Vagina (tissue), 2 donors: Measurements from ENCODE around the gene FOXO3. TPM values are rescaled to one million over a fixed set of nuclear protein-coding genes. Genes with fewer than 3 reads are reported as not detected.

ENCODE experiments used
- DNase-seq, 2 donors: peaks; one replicate each; pipeline ENCODE4 v3.0.0-alpha.2; 2017; ENCODE audit errors: extremely low spot score in 2 of 2
- H3K27ac ChIP-seq: fragments of 200-600 bp; sonication (generic); one replicate; pipeline ENCODE4 v1.5.1; 2019
- H3K27me3 ChIP-seq: fragments of 200-600 bp; sonication (generic); one replicate; pipeline ENCODE4 v1.5.1; 2019
- H3K36me3 ChIP-seq, 2 donors: fragments of 200-600 bp; sonication (generic); one replicate each; pipeline ENCODE4 v1.5.1; 2017 to 2019
- H3K4me1 ChIP-seq: fragments of 200-600 bp; sonication (generic); one replicate; pipeline ENCODE4 v1.5.1; 2019
- H3K4me3 ChIP-seq, 2 donors: fragments of 200-600 bp; sonication (generic); 1 replicate in 1 of 2; 2 replicates in 1 of 2; pipeline ENCODE4 v1.5.1; 2016 to 2019
- H3K9me3 ChIP-seq: fragments of 200-600 bp; sonication (generic); one replicate; pipeline ENCODE4 v1.5.1; 2019
- CTCF ChIP-seq, 3 experiments: fragments of 450-650 bp in 2 of 3; fragments of 200-600 bp in 1 of 3; sonication (generic) in 1 of 3; IDR thresholded peaks; one replicate each; pipeline ENCODE4 v1.5.1; 2017 to 2019; ENCODE audit warnings: antibody characterized with exemption in 3 of 3, mild to moderate bottlenecking in 2 of 3, moderate library complexity in 2 of 3
- POLR2A ChIP-seq, 2 donors: fragments of 450-650 bp; IDR thresholded peaks; one replicate each; pipeline ENCODE4 v1.6.1; 2017; ENCODE audit warnings: antibody characterized with exemption in 2 of 2, mild to moderate bottlenecking in 2 of 2, moderate library complexity in 2 of 2
- POLR2AphosphoS5 ChIP-seq, 2 donors: sonication (generic); formaldehyde crosslinking; IDR thresholded peaks; one replicate each; pipeline ENCODE4 v1.9.0; 2017; ENCODE audit warnings: antibody characterized with exemption in 2 of 2, mild to moderate bottlenecking in 2 of 2, low read depth in 1 of 2; ENCODE audit not compliant: insufficient read depth in 1 of 2
- intact Hi-C: fragments of 100-400 bp; cut with DNase I; formaldehyde crosslinking; loops from one replicate; pipeline ENCODE4 v1.15.1; 2023
- total RNA-seq: library from RNA; depleted of rRNA; stranded (reverse); fragments of >200 nt; gene quantifications from one replicate; pipeline ENCODE4 v1.2.3, GENCODE V29; 2016

Gene FOXO3
- total RNA-seq, 1 donor from 2014 or later = 110 TPM

DNA sequence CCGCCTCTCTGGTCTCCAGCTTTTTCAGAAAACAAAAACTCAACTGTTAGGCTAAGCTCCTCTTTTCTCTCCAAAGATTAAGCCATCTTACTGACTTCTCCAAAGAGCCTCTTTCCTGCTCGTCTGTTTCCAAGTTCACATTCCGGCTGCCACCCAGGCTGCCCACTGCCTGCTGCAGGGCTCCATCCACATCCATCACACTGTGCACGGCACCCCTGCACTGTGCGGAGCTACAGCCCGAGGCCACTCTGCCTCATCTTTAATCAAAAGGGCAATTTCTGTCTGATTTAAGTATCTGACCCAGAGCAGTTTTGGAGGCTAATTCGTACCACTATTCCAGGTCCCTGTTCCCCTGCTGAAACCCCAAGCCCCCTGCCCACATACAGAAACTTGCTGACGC is 145.9 kb downstream of the FOXO3 start:
- Histone ChIP-seq H3K27ac (no peak overlapping the region), H3K36me3 (no peaks in the 10 kb centered on the region), H3K4me1 (peaks cover 16% of the 10 kb centered on the region), H3K9me3 (peaks cover 1% of the 10 kb centered on the region), H3K27me3 (no peaks in the 10 kb centered on the region), H3K4me3 (no peak overlapping the region)
- peak in 1 of 2 donors; percentile 16 for DNase-seq
- intact Hi-C loops = no loop called here
- TF ChIP-seq POLR2A (IDR thresholded peaks at IDR 0.05) (no peak), CTCF (IDR thresholded peaks at IDR 0.05) (no peak), POLR2AphosphoS5 (IDR thresholded peaks at IDR 0.05; ENCODE audit: insufficient read depth in 1 of 2, low read depth in 1 of 2) (no peak)

DNA sequence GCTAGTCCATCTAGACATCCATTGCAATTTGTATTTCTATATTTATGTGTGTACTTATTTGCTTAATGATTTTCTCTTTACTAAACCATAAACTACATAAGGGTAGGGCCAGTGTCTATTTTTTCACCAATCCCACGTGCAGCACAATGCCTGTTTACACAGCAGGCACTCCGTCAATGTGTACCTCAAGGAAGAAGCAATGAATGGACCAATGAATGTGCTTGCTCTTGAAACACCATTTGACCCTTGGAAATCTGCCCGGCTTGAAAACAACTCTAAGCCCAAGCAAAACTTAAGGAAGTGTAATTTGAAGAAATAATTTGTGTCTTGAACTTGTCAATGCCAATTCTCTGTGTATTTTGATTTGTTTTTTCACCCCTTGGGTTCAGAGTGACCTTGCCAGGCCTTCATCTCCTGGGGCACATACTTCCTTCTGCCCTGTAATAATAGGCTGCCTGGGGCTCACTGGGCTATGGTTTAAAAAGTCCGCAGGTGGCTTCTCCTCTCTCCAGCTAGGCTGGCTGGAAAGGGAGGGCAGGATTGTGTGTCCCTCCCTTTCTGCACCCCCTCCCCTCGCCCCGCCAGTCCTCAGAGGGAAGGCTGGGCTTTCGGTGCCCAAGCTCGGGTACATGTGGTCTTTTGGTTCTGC is 146.7 kb downstream of the FOXO3 start:
- Histone ChIP-seq H3K4me3 (no peak overlapping the region), H3K4me1 (peaks cover 19% of the 10 kb centered on the region), H3K27ac (no peak overlapping the region), H3K36me3 (no peaks in the 10 kb centered on the region), H3K27me3 (no peaks in the 10 kb centered on the region), H3K9me3 (no peaks in the 10 kb centered on the region)
- no peak for TF ChIP-seq POLR2A (IDR thresholded peaks at IDR 0.05)
- no peak for TF ChIP-seq POLR2AphosphoS5 (IDR thresholded peaks at IDR 0.05; ENCODE audit: insufficient read depth in 1 of 2, low read depth in 1 of 2)
- no peak for TF ChIP-seq CTCF (IDR thresholded peaks at IDR 0.05)
- peak in 1 of 2 donors; percentile 44 for DNase-seq
- intact Hi-C loops = no loop called here

GRCh38 chr6:108710030-108710429 is 149.3 kb downstream of the FOXO3 start:
- H3K4me1 ChIP-seq = peaks cover 41% of the 10 kb centered on the region
- H3K27me3 ChIP-seq = no peaks in the 10 kb centered on the region
- no peaks in the 10 kb centered on the region for H3K36me3 ChIP-seq
- H3K9me3 ChIP-seq = no peaks in the 10 kb centered on the region
- H3K4me3 ChIP-seq = no peak overlapping the region
- no peak for DNase-seq
- intact Hi-C loops = no loop called here
- no peak overlapping the region for H3K27ac ChIP-seq
- TF ChIP-seq CTCF (IDR thresholded peaks at IDR 0.05) (no peak), POLR2AphosphoS5 (IDR thresholded peaks at IDR 0.05; ENCODE audit: insufficient read depth in 1 of 2, low read depth in 1 of 2) (no peak), POLR2A (IDR thresholded peaks at IDR 0.05) (no peak)

DNA sequence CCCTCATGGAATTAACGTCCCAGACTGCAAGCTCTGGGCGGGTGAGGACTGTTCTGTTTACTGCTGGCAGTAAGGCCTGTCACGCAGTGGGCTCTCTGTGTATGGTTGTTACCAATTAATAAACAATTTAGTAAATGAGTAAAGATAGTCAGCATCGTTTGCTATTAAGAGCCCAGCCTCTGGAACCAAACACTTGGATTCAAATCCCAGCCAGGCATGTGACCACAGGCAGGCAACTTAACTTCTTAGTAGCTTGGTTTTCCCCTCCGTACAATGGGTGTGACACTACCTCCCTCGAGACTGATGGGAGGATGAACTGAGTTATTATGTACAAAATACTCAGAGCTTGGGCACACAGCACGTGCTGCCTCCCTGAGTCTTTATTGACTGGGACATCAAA is 149.8 kb downstream of the FOXO3 start:
- no peaks in the 10 kb centered on the region for H3K9me3 ChIP-seq
- no peak overlapping the region for H3K27ac ChIP-seq
- no peak overlapping the region for H3K4me3 ChIP-seq
- H3K4me1 ChIP-seq = peaks cover 41% of the 10 kb centered on the region
- intact Hi-C loops = no loop called here
- no peak for DNase-seq
- H3K27me3 ChIP-seq = no peaks in the 10 kb centered on the region
- H3K36me3 ChIP-seq = no peaks in the 10 kb centered on the region
- TF ChIP-seq CTCF (IDR thresholded peaks at IDR 0.05) = no peak
- no peak for TF ChIP-seq POLR2AphosphoS5 (IDR thresholded peaks at IDR 0.05; ENCODE audit: insufficient read depth in 1 of 2, low read depth in 1 of 2)
- TF ChIP-seq POLR2A (IDR thresholded peaks at IDR 0.05) = no peak

DNA sequence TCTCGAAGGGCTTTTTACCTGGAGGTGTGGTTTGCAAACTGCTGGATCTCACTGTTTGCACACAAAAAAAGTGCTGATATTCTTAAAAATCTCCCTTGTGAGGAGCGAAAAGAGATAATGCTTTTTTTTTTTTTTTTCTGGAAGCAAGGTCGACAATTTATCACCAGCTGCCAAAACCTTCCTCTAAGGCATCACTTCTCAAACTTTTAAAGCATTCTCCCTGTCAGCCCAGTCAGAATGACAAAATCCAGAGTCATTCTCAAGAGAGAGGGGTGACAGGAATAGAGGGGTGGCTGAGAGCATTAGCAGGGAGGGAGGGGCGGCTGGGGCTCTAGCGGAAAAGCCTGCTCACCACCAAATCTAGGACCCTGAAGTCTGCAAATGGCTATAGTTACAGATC is 150.4 kb downstream of the FOXO3 start:
- TF ChIP-seq POLR2AphosphoS5 (IDR thresholded peaks at IDR 0.05; ENCODE audit: insufficient read depth in 1 of 2, low read depth in 1 of 2) = no peak
- TF ChIP-seq CTCF (IDR thresholded peaks at IDR 0.05) = no peak
- no peak for TF ChIP-seq POLR2A (IDR thresholded peaks at IDR 0.05)
- Histone ChIP-seq H3K27ac (no peak overlapping the region), H3K36me3 (no peaks in the 10 kb centered on the region), H3K9me3 (no peaks in the 10 kb centered on the region), H3K27me3 (no peaks in the 10 kb centered on the region), H3K4me3 (no peak overlapping the region), H3K4me1 (peaks cover 41% of the 10 kb centered on the region)
- DNase-seq = no peak
- intact Hi-C loops = no loop called here
